HAP-1 (cell line): ENCODE measurements around the gene MOV10L1.

Experiments
- DNase-seq, 2 experiments: peaks; one replicate each; pipeline ENCODE4 v3.0.0-alpha.2; 2016 to 2020; ENCODE audit warnings: low spot score in 2 of 2
- H3K27me3 ChIP-seq: fragments of 250-450 bp; sonication (Bioruptor Pico); 2 replicates; pipeline ENCODE4 v1.5.1; 2020; ENCODE audit warnings: low read depth, mild to moderate bottlenecking, moderate library complexity
- H3K36me3 ChIP-seq: fragments of 250-450 bp; sonication (Bioruptor Pico); replicated peaks from 2 replicates; pipeline ENCODE4 v1.5.1; 2020; ENCODE audit warnings: mild to moderate bottlenecking
- H3K4me1 ChIP-seq: fragments of 250-450 bp; sonication (Bioruptor Pico); 2 replicates; pipeline ENCODE4 v1.5.1; 2020; ENCODE audit warnings: mild to moderate bottlenecking
- H3K4me3 ChIP-seq: fragments of 250-450 bp; sonication (Bioruptor Pico); 2 replicates; pipeline ENCODE4 v1.5.1; 2020; ENCODE audit warnings: mild to moderate bottlenecking, moderate library complexity
- H3K9me3 ChIP-seq: fragments of 250-450 bp; sonication (Bioruptor Pico); 2 replicates; pipeline ENCODE4 v1.5.1; 2020; ENCODE audit warnings: mild to moderate bottlenecking, moderate library complexity
- in situ Hi-C: fragments of 300-500 bp; cut with MboI; formaldehyde crosslinking; loops from 3 replicates; pipeline ENCODE4 v1.14.3; 2020; ENCODE audit warnings: low sequenced_read_pairs, inconsistent platforms, mixed read lengths

MOV10L1 gene

GRCh38 chr22:50063589-50064393 is 26.0 kb upstream of the MOV10L1 start:
- in situ Hi-C loops: no loop called here
- Histone ChIP-seq H3K4me1 (no peaks in the 10 kb centered on the region), H3K27me3 (no peaks in the 10 kb centered on the region), H3K36me3 (no peaks in the 10 kb centered on the region), H3K9me3 (no peaks in the 10 kb centered on the region), H3K4me3 (no peak overlapping the region)
- no peak for DNase-seq

GRCh38 chr22:50064453-50064852 is 25.4 kb upstream of the MOV10L1 start:
- no peak for DNase-seq
- no peaks in the 10 kb centered on the region for H3K9me3 ChIP-seq
- H3K4me1 ChIP-seq: no peaks in the 10 kb centered on the region
- no peak overlapping the region for H3K4me3 ChIP-seq
- H3K36me3 ChIP-seq: no peaks in the 10 kb centered on the region
- in situ Hi-C loops: no loop called here
- H3K27me3 ChIP-seq: no peaks in the 10 kb centered on the region

GRCh38 chr22:50067244-50067643 is 22.6 kb upstream of the MOV10L1 start:
- in situ Hi-C loops: no loop called here
- DNase-seq: no peak
- H3K27me3 ChIP-seq: no peaks in the 10 kb centered on the region
- no peaks in the 10 kb centered on the region for H3K9me3 ChIP-seq
- no peak overlapping the region for H3K4me3 ChIP-seq
- H3K36me3 ChIP-seq: no peaks in the 10 kb centered on the region
- no peaks in the 10 kb centered on the region for H3K4me1 ChIP-seq

- in situ Hi-C loops: no loop called here
- Histone ChIP-seq H3K4me1 (no peaks in the 10 kb centered on the region), H3K9me3 (no peaks in the 10 kb centered on the region), H3K36me3 (no peaks in the 10 kb centered on the region), H3K4me3 (no peak overlapping the region), H3K27me3 (no peaks in the 10 kb centered on the region)
- DNase-seq: no peak
These were observed 21.7 kb upstream of the MOV10L1 start for GRCh38 chr22:50068096-50068495.

DNA sequence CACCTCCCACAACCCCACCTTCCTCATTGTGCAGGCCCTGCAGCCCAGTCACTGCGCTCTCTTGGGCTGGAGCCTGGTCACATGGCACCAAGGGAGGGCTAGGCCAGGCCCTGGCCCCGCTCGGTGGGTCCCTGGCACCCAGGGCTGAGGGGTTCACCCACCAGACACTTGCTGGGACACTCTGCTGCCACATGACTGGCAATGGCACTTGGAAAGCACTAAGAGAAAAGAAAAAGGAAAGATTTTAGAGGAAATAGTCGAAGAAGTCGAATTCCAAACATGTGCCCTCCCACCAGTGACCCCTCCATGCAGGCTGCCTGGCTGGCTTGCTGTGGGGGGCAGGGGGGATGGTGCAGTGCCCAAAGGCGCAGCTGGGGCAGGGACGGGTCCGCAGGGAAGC is 19.4 kb upstream of the MOV10L1 start:
- in situ Hi-C loops: no loop called here
- Histone ChIP-seq H3K27me3 (no peaks in the 10 kb centered on the region), H3K36me3 (no peaks in the 10 kb centered on the region), H3K4me3 (no peak overlapping the region), H3K4me1 (no peaks in the 10 kb centered on the region), H3K9me3 (no peaks in the 10 kb centered on the region)
- no peak for DNase-seq

DNA sequence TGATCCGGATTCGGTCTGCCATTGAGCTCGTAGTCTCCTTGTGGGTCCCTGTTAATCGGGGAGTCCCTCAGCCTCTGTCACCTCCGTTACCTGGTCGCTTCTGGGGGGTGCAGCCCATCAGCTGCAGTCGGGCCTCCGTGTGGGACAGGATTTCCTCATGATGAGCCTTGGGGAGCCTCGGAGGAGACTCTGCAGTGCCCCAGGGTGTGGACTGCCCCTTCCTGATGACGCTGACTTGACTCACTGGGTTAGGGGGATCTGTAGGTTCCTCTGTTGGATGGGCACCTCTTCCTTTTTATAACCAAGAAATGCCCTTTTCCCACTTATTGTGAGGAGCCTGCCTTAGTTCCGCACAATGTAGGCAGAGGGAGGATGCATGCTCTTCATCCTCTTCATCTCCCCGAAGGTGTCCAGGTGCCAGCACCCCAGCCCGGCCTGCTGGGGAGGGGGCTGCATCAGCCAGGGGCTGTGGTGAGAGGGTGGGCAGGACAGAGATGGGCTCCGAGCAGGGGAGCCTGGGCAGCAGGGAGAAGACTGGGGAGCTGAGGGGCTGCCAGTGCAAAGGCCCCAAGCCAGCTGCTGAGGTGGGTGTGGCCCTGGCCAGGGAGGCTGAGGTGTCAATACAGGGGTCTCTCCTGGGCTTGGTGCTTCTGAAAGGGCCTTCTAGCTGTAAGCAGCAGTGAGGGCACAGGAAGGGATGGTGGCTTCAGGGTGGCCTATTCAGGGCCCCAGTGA is 18.2 kb upstream of the MOV10L1 start:
- Histone ChIP-seq H3K4me3 (no peak overlapping the region), H3K36me3 (no peaks in the 10 kb centered on the region), H3K27me3 (no peaks in the 10 kb centered on the region), H3K9me3 (no peaks in the 10 kb centered on the region), H3K4me1 (no peaks in the 10 kb centered on the region)
- in situ Hi-C loops: no loop called here
- DNase-seq: no peak

DNA sequence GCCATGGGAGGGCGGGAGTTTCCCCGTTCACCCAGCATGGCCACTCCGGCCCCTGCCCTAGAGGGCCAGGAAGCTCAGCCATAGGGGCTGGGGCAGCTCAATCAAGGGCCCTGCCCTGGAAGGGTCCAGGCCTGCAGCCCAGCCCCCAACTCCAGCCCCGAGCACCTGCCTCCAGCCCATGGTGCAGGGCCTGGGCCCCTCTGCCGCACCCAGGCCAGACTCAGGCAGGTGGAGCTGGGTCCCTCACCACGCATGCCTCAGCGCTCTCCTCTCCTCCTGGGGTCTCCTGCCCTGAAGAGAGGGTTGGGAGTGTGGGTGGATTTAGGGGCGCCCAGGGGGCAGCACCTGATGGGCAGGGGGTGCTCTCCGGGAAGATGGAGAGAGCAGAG is 17.6 kb upstream of the MOV10L1 start:
- Histone ChIP-seq H3K9me3 (no peaks in the 10 kb centered on the region), H3K36me3 (no peaks in the 10 kb centered on the region), H3K27me3 (no peaks in the 10 kb centered on the region), H3K4me3 (no peak overlapping the region), H3K4me1 (no peaks in the 10 kb centered on the region)
- in situ Hi-C loops: no loop called here
- DNase-seq: no peak

GRCh38 chr22:50072714-50073538 is 16.9 kb upstream of the MOV10L1 start:
- H3K4me3 ChIP-seq: no peak overlapping the region
- no peaks in the 10 kb centered on the region for H3K4me1 ChIP-seq
- no peaks in the 10 kb centered on the region for H3K27me3 ChIP-seq
- in situ Hi-C loops: no loop called here
- H3K36me3 ChIP-seq: no peaks in the 10 kb centered on the region
- H3K9me3 ChIP-seq: no peaks in the 10 kb centered on the region
- DNase-seq: no peak

DNA sequence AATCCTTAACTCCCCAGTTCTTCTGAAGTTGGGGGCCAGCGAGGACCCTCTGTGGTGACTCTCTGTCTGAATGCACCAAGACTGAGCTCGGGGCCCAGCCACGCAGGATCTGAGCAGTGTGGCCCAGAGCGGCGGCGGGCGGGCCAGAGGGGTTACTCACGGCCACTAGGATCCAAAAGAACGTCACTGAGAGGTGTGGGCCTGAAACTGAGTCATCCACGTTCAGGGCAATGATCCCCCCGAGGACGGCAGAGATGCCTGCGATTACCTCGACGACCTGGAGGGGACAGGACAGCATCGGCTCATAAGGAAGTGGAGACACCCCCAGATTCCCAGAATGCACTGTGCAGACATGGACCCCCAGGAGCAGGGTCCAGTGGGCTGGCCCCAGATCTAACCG is 15.8 kb upstream of the MOV10L1 start:
- no peaks in the 10 kb centered on the region for H3K4me1 ChIP-seq
- in situ Hi-C loops: no loop called here
- no peak for DNase-seq

DNA sequence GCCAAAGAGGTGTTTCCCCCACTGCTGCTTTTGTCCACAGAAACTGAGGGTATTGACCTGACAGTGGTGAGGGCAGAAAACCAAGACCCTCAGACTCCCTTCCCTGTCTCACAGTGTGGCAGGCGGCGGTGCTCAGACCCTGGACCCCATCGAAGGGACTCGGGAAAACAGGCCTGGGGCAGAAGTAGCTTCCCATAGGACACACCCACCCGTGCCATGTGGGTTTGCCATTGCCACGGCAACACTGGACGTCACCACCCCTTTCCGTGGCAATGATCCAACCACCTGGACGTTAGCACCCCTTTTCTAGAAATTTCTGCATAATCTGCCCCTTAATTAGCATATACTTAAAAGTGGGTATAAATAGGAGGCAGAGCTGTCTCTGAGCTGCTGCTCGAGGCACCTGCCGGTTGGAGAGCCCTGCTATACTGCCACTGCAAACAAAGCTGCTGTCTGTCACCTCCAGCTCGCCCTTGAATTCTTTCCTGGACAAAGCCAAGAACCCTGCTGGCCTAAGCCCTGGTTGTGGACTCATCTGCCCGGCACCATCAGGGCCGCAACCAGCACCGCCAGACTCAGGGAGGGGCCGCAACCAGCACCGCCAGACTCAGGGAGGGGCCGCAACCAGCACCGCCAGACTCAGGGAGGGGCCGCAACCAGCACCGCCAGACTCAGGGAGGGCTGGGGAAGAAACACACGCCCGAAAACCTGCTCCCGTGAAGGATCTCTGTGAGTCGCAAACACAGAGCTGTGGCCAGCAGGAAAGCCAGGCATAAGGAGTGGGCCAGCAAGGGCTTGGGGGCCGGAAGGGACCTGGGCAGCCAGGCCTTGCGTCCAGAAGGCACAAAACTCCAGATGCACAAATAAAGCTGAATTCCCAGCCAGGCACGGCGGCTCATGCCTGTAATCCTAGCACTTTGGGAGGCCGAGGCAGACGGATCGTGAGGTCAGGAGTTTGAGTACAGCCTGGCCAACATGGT is 15.0 kb upstream of the MOV10L1 start:
- Histone ChIP-seq H3K4me1 (no peaks in the 10 kb centered on the region), H3K27me3 (no peaks in the 10 kb centered on the region), H3K4me3 (no peak overlapping the region), H3K9me3 (no peaks in the 10 kb centered on the region), H3K36me3 (no peaks in the 10 kb centered on the region)
- no peak for DNase-seq
- in situ Hi-C loops: no loop called here

More for the DNA sequence above, 15.8 kb upstream of the MOV10L1 start:
- H3K4me3 ChIP-seq: no peak overlapping the region
- H3K36me3 ChIP-seq: no peaks in the 10 kb centered on the region
- H3K9me3 ChIP-seq: no peaks in the 10 kb centered on the region
- H3K27me3 ChIP-seq: no peaks in the 10 kb centered on the region

DNA sequence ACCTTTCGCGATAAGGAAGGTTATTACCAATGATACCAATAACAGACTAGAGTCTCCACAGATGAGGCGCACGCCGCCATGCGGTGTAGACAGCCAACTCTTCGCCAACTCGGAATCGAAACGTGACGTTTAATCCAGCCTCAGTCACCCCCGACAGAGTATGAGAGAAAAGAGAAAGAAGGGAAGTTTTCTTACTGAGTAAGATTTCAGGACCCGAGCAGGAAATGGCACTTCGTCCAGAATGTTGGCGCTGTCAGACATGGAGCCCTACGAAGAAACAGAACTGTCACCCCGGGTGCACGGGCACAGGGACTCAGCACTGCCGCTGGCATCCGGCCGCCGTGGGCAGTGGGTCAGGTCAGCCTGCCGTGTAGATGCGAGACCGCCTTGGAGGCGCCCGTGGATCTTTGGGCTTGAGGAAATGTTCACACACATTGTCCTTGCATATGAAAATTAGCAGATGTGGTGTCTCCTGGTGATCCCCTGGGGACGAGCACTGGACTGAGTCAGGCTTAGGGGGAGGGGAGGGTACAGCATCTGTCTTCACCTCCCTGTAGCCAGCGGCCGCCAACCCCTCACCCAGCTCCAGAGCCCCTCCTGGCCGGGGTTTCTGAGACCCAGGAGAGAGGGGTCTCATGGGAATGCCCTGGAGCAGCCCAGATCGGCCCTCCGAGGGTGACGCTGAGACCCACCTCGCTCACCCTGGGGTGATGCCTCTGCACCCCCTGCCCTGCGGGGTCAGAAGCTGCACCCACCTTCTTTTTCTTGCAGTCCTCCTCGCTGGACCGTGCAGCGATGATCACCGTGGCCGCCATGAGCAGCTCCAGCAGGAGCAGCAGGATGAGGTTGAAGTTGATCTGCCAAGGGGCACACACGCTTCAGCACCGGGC is 12.9 kb upstream of the MOV10L1 start:
- H3K4me1 ChIP-seq: no peaks in the 10 kb centered on the region
- no peaks in the 10 kb centered on the region for H3K27me3 ChIP-seq
- no peaks in the 10 kb centered on the region for H3K36me3 ChIP-seq
- in situ Hi-C loops: no loop called here
- H3K9me3 ChIP-seq: no peaks in the 10 kb centered on the region
- no peak overlapping the region for H3K4me3 ChIP-seq
- DNase-seq: no peak

DNA sequence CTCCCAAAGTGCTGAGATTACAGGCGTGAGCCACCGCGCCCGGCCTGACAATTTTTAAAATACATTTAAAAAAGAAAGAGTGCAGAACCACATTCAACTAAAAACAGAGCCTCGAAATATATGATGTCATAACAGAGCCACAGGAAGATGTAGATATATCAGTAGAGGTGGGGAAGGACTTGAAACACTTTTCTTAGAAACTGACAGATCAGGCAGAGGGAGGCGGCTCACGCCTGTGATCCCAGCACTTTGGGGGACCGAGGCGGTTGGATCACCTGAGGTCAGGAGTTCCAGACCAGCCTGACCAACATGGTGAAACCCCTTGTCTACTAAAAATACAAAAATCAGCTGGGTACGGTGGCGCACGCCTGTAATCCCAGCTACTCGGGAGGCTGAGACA is 11.6 kb upstream of the MOV10L1 start:
- Histone ChIP-seq H3K4me3 (no peak overlapping the region), H3K36me3 (no peaks in the 10 kb centered on the region), H3K9me3 (no peaks in the 10 kb centered on the region), H3K4me1 (no peaks in the 10 kb centered on the region), H3K27me3 (no peaks in the 10 kb centered on the region)
- no peak for DNase-seq
- in situ Hi-C loops: no loop called here
